ENCODE data around the gene ASTN1.

ASTN1 gene

DNA sequence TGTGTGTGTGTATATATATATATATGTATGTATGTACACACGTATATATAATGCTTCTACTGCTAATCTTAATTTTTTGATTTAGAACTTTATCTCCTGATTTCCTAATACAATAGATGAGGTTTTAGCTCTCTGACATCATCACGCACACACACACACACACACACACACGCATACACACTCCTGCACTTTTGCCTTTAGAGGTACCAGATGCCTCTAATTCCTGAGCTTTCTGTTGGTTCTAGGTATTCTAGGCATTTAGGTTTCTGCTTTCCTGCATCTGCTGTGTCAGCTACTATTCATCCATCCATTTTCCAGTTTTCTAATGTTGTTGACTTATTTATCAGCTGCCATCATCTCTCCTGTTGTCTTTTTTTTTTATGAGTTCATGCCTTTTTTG is 348.3 kb downstream of the ASTN1 start:
- DNase-seq: no peak

- DNase-seq: no peak
Measured at GRCh38 chr1:176815621-176816020, 348.9 kb downstream of the ASTN1 start.

- DNase-seq: no peak
Measured at GRCh38 chr1:176811511-176812288, 352.8 kb downstream of the ASTN1 start.

GRCh38 chr1:176809292-176809691 is 355.2 kb downstream of the ASTN1 start:
- no peak for DNase-seq
